DMS79 (cell line): ENCODE measurements around the gene ASH1L.
"Not testable (repeated sequence)": the region's sequence is repeated elsewhere in the genome, so short reads cannot be mapped to it uniquely, and the experiment has no call there.

Experiments
- DNase-seq: peaks from one replicate; lab custom pipeline; 2025; lab: John Stamatoyannopoulos, UW

ASH1L gene, protein sequence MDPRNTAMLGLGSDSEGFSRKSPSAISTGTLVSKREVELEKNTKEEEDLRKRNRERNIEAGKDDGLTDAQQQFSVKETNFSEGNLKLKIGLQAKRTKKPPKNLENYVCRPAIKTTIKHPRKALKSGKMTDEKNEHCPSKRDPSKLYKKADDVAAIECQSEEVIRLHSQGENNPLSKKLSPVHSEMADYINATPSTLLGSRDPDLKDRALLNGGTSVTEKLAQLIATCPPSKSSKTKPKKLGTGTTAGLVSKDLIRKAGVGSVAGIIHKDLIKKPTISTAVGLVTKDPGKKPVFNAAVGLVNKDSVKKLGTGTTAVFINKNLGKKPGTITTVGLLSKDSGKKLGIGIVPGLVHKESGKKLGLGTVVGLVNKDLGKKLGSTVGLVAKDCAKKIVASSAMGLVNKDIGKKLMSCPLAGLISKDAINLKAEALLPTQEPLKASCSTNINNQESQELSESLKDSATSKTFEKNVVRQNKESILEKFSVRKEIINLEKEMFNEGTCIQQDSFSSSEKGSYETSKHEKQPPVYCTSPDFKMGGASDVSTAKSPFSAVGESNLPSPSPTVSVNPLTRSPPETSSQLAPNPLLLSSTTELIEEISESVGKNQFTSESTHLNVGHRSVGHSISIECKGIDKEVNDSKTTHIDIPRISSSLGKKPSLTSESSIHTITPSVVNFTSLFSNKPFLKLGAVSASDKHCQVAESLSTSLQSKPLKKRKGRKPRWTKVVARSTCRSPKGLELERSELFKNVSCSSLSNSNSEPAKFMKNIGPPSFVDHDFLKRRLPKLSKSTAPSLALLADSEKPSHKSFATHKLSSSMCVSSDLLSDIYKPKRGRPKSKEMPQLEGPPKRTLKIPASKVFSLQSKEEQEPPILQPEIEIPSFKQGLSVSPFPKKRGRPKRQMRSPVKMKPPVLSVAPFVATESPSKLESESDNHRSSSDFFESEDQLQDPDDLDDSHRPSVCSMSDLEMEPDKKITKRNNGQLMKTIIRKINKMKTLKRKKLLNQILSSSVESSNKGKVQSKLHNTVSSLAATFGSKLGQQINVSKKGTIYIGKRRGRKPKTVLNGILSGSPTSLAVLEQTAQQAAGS (N-terminal part only)

DNA sequence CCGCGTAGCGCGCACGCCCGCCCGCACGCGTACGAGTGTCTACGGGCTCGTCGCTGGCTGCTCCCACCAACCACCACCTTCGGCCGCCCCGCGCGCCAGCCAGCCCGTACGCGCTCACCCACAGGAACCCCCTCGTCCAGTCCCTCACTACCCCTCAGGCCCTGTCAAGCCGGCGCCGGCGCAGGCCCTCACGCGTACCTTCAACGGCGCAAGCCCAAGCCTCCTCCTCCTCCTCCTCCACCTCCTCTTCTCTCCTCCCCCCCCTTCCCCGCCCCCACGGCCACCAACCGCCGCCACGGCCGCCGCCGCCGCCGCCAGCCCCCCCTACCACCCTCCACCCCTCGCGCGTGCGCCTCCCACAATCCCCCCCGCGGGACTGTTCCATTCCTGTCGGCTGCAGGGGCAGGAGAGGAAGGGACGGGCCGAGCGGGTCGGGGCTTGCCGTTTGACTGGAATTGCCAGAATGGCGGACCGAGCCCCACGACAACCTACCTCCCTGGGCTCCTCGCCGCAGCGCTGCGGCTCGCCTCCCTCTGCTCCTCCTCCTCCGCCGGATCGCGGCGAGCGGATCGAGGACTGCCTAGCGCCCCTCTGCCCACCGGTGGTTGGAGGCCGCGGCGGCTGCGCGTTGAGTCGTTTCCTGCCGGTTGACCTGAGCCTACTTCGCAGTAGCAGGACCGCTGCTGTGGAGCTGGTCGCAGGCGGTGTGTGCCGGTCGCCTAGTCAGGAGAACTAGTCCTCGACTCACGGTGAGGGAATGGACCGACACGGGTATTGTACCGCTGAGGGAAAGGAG is at the start of gene ASH1L:
Gene ASH1L, minus strand, starts transcription at position 223 of the 796 bp plus-strand sequence. CDS start 41,284 bp downstream, outside the sequence.
- peak; percentile 89 for DNase-seq

DNA sequence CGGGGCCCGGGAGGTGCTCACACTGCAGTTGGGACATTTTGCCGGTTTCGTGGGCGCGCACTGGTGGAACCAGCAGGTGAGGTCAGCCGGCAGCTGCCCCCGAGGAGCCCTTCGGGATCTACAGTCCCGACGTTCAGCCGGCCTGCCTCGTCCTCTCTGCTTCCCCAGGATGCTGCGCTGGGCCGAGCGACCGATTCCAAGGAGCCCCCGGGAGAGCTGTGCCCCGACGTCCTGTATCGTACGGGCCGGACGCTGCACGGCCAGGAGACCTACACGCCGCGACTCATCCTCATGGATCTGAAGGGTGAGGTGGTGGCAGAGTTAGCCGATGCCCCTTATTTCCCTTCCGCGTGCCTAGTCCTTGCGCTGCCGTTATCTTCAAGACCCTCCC is 47.6 kb upstream of the ASH1L start:
- not testable (repeated sequence) for DNase-seq

DNA sequence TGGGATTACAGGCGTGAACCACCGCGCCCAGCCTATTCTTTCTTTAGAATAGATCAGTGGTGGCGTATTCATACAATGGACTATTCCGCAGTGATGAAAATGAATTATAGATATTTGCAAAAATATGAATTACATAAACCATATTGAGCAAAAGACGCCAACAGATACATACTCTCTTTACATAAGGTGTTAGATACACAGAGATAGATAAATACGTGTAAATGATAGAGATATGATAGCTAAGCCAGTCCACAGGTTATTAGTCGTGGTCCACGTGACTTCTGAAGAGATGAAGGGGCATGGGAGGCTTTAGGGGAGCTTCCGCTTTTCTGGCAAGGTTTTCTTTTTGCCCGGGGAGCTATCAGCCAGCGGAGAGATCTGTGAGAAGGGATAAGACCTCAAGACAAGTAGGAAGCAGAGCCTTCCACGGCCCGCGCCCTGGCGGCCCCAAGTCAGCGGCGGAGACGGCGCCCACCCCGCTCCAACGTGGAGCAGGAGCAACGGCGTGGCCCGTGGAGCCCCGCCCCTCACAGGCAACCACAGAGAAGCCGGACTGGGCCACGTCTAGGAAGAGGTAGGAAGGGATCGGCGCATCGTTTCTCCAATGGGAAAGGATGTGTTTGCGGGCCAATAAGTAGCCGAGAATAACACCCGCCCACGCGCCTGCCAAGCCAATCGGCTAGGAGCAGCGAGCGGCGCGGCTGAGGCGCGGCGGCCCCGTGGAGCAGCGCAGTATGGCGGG is 47.1 kb upstream of the ASH1L start, which contains the start of gene MSTO1:
Gene MSTO1, plus strand, starts transcription at position 704 of the 742 bp plus-strand sequence. Its CDS starts 31 bp downstream, at position 735.
- peak; percentile 95 for DNase-seq

DNA sequence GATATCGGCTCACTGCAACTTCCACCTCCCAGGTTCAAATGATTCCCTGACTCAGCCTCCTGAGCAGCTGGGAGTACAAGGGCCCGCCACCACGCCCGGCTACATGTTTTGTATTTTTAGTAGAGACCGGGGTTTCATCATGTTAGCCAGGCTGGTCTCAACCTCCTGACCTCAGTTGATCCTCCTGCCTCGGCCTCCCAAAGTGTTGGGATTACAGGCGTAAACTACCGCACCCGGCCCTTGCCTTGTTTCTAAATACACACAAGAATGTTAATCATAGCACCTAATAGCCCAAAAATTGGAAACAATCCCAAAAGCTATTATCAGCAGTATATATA is 46.3 kb upstream of the ASH1L start:
- DNase-seq, result no peak

DNA sequence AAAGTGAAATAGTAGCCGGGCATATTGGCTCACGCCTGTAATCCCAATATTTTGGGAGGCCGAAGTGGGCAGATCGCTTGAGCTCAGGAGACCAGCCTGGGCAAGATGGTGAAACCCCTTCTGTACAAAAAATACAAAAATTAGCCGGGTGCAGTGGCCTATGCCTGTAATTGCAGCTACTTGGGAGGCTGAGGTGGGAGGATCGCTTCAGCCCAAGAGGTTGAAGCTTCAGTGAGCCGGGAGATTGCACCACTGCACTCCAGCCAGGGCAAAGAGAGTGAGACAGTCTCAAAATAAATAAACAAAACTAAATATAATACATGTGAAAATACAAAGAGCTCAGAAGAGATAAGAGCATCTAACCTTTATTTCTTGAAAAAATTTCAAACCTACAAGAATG is 45.1 kb upstream of the ASH1L start:
- no peak for DNase-seq

DNA sequence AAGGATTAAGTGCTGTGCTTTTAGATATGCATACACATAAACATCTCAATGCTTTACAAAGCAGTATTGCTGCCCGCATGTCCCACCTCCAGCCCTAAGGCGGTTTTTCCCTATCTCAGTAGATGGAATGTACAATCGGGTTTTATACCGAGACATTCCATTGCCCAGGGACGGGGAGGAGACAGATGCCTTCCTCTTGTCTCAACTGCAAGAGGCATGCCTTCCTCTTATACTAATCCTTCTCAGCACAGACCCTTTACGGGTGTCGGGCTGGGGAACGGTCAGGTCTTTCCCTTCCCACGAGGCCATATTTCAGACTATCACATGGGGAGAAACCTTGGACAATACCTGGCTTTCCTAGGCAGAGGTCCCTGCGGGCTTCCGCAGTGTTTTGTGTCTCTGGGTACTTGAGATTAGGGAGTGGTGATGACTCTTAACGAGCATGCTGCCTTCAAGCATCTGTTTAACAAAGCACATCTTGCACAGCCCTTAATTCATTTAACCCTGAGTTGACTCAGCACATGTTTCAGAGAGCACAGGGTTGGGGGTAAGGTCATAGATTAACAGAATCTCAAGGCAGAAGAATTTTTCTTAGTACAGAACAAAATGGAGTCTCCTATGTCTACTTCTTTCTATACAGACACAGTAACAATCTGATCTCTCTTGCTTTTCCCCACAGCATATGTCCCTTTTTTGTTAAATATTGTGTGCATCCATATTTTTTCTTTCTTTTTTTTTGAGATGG is 37.4 kb upstream of the ASH1L start:
- DNase-seq, result not testable (repeated sequence)

DNA sequence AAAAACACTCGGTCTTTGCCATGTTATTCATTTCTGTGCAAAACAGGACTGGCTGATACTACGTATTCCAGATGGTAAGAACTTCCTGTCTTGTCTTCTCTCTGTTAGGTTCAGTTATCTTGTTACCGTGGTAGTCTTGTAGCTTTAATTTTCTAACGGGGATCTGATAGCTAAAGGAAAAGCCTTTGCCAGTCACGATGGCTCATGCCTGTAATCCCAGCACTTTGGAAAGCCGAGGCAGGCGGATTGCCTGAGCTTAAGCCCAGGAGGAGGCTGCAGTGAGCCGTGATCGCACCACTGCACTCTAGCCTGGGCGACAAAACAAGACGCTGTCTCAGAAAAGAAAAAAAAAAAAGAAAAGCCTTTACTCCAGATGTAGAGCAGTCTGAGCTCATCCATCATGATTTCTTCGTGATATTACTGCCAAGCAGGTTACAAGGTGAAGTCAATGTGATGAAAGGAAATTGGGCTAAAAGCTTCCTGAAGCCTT is 36.3 kb upstream of the ASH1L start:
- peak; percentile 35 for DNase-seq

DNA sequence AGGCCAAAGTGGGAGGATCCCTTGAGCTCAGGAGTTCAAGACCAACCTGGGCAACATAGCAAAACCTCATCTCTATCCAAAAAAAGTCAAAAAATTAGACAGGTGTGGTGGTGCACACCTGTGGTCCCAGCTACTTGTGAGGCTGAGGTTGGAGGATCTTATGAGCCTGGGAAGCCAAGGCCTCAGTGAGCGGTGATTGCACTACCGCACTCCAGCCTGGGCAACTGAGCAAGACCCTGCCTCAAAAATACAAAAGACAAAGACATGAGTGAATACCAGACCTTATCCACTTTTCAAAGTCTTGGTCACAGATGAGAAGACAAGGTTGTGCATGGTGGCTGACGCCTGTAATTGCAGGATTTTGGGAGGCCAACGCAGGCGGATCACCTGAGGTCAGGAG is 34.3 kb upstream of the ASH1L start:
- DNase-seq, result no peak

DNA sequence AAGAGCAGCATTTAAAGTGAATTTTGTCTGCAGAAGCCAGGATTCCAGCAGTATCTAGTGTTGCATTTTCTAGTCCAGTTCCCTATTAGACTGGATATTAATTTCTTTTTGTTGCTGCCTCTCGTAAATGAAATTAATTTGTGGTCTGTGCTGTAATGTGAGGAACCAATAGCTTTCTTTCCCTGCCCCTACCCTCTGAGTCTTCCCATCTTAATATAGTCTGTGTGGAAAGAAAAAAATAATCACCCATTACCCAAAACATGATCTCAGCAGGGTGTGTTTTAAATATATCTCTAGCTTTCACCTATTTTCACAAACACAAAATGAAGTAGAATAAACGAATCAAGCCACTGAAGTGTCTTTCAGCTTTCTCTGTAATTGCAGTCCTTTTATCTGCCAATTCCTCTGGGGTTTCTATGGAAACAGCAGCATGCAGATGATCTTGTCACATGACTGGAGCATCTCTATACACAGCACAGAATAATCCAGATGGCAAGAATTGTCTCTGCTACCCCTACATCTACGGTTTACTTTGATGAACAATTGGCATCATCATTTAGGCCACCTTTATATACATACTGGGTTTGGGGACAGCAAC is 33.4 kb upstream of the ASH1L start:
- not testable (repeated sequence) for DNase-seq

DNA sequence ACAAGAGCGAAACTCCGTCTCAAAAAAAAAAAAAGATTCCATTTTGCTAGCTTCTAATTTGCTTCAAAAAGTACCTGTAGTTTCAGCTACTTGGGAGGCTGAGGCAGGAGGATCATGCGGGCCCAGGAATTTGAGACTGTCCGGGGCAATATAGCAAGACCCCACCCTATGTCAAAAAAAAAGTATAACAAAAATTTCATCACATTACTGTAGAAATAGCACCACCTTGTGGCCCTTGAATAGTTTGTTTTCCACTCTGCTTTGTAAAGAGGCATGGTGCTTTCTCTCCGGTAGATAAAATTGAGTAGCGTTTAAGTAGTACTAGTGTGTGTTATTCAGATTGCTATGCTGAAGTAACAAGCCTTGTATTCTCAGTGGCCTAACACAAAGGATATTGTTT is 29.2 kb upstream of the ASH1L start:
- no peak for DNase-seq

DNA sequence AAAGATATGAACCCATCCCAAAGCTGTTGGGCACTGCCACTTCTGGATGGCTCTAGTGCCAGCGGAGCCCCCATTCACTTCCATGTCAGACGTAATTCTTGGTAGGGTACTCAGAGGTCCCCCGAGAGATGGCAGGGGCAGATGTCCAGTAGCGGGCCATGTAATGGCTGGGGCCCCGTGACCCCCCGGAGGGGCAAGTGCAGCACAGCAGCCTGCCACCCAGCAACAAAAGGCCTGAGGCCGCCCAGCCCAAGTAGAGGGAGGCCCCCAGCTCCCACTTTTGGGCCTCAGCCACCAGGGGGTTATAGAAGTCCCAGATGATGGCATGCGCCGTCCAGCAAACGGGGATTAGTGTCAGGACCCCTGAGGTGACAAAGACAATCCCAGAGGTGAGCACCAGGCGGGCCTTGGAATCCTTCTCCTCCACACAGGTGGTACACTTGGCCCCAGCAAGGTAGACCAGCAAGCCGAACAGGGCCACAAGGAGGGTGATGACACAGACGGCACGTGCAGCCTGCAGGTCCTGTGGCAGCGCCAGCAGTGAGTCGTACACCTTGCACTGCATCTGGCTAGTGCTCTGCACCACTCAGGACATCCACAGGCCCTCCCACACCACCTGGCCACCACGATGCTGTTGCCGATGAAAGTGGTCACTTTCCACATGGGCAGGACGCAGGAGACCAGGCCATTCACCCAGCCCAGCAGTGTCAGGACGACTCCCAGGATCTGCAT is 28.1 kb upstream of the ASH1L start:
- DNase-seq, result not testable (repeated sequence)

DNA sequence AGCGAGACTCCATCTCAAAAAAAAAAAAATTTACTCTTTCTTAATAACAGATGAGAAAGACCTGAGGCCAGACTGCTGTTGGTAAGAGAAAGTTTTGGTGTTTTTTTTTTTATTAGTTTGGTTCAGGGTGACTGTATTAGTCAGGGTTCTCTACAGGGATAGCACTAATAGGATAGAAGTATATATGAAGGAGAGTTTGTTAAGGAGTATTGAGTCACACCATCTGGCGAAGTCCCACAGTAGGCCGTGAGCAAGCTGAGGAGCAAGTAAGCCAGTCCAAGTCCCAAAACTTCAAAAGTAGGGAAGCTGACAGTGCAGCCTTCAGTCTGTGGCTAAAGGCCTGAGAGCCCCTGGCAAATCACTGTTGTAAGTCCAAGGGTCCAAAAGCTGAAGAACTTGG is 26.7 kb upstream of the ASH1L start:
- not testable (repeated sequence) for DNase-seq

DNA sequence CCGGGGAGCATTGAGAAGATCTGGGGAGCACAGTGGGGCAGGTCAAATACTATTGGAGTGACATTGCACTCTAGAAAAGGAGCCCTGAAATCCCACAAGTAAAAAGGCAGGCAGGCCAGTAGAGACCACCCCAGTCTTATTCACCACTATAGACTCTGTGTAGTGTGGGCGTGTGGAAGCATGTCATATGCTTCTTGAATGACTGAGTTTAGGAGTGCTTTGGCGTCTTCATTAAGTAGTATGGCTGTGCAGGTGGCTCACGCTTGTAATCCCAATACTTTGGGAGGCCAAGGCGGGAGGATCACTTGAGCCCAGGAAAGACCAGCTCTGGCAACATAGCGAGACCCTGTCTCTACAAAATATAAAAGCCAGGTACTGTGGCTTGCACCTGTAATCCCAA is 21.2 kb upstream of the ASH1L start:
- not testable (repeated sequence) for DNase-seq

DNA sequence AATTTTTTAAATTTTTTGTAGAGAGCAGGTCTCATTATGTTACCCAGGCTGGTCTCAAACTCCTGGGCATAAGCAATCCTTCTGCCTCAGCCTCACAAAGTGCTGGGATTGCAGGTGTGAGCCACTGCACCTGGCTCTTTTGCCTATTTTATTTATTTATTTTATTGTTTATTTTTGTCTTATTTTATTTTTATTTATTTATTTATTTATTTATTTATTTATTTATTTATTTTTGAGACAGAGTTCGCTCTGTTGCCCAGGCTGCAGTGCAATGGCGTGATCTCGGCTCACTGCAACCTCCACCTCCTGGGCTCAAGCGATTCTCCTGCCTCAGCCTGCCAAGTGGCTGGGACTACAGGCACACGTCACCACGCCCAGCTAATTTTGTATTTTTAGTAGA is 13.0 kb upstream of the ASH1L start:
- not testable (repeated sequence) for DNase-seq

DNA sequence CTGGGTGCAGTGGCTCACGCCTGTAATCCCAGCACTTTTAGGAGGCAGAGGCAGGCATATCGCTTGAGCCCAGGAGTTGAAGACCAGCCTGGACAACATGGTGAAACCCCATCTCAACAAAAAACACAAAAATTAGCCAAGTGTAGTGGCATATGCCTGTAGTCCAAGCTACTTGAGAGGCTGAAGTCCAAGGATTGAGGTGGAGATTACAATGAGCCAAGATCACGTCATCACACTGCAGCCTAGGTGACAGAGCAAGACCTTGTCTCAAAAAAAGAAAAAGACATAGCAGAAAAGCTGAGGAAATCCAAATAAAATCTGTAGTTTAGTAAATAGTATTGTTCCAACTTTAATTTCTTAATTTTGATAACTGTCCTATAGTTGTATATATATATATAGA is 11.5 kb upstream of the ASH1L start:
- DNase-seq, result no peak

DNA sequence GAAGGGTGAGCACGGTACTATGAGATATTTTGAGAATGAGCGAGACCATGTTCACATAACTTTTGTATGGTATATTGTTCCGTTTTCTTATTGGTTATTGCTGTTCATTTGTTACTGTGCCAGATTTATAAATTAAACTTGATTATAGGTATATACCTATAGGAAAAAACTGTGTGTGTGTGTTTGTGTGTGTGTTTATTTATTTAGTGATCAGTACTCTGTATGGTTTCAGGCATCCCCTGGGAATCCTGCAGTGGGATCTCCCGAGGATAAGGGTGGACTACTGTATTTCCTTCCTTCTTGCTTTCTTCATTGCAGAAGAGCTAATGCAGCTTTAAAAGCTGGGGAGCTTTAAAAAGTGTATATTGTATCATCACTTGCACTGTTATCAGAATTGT is 8.0 kb upstream of the ASH1L start:
- DNase-seq, result no peak

DNA sequence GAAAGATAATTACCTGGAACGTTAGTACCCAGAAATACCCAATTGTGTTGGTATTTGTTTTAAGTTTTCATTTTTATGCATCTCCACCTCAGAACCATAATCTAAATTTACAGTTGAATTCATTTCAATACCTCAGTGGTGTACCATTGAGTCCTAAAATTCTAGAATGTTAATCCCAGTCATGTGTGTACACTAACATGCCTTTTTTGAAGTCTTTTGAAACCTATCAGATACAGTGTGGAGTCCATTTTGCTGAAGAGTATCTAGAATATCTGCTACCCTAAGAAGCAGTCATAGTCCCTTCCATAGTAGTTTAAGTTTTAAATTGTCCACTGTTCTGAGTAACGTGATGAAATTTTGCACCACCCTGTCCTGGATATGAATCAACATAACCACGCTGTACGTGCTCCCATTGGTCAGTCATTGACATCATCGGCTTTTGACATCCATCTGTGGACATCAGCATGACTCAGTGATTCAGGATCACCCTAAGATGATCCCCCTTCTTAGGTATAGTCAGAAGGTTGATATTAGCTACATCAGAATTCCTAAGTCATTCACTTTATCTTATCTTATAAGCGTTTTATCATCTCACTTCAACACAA is 7.5 kb upstream of the ASH1L start:
- DNase-seq, result no peak

DNA sequence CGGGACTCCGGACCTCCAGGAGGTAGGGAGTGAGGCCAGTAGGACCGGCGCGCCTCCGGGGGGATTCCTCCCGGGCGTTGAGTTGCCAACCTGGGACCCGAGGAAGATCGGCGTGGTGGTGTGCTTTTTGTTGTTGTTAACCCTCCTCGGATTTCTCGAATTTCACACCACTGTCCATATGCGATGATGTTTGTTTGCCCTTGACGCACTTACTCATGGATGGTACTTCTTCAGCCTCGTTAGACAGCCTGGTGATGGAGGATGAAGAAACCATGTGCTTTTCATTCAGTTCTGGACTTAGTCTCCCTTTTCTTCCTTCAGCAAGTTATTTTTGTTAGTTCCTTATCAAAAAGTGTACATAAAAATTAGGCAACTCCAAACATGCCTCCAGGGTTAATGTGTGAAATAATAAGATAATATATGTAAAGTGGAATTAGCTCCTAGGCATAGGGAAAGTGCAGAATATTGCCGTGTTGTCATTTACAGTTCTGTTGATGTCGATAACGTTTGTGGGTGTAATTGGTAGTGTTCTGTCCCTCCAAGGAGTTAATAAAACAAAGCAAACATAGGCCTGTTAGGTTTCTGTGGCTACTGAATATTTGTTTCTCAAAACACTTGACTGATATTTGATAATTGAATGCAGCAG is 897 bp upstream of the ASH1L start:
- not testable (repeated sequence) for DNase-seq
